A549 treated with GW870086 at 1 μM for 4 hours (cell line): ENCODE results near the gene COX18. TPM values are rescaled to one million over a fixed set of nuclear protein-coding genes. Genes with fewer than 3 reads are reported as not detected.

Source experiments
- total RNA-seq: library from RNA; stranded (reverse); fragments of 200-300 nt; extraction: Qiagen RNA extraction; gene quantifications from 5 replicates; pipeline ENCODE4 v1.2.3, GENCODE V29; 2022; ENCODE audit warnings: low read depth

Gene COX18
- total RNA-seq, result 5.0 to 7.4 TPM (median 6.4 TPM) in 5 replicates

DNA sequence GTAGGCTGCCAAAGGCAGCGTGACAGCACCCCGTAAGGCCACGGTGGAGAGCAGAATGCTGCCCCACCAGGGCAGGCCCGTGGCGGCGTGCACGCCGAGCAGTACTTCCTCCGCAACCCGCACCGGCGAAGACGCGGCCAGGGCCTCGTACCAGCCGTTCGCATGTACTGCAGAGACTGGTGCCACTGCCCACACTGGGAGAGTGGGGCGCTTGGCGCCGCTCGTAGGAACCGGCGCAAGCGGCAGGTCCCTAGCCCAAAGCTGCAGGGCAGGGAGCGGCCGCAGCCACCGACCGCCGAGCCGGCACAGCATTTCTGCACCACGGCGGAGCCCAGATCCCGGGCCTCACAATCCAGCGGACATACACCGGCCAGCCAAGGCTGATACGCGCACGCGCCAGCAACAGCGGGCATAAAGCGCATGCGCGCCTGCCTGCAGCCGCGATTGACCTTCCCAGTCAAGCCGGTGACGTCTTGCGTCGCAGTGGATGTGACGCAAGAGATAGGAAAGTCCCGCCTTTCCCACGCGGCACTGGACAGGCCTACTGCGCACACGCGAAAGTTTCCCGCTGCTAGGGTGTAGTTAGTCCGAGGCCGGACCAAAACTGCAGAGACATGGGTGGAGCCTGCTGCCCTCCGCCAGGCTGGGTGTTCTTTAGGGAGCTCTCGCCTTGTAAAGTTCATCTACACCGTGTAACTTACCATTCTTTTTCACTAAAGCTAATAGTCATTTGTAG lies at the start of gene COX18:
COX18 (minus strand) TSS at position 379 of the 736 bp plus-strand sequence; CDS start at position 312, 67 bp downstream.

Other genes with a start within 250 kb of the COX18 start
- gene ANKRD17, start 189.1 kb upstream of the COX18 start, total RNA-seq, result 20.0 to 26.3 TPM (median 24.6 TPM) in 5 replicates